PC-9 (cell line): ENCODE measurements around the gene CACNA1I. TPM values are rescaled to one million over a fixed set of nuclear protein-coding genes. Genes with fewer than 3 reads are reported as not detected.
"Not testable (repeated sequence)": the region's sequence is repeated elsewhere in the genome, so short reads cannot be mapped to it uniquely, and the experiment has no call there.

ENCODE experiments used
- BruUV-seq: library from RNA; stranded (reverse); fragments of 400-500 nt; replicated peaks from 2 replicates; lab custom pipeline; 2021; lab: Mats Ljungman, UMichigan
- CTCF ChIA-PET: fragments of 300-600 bp; sonication (Branson Sonifier 250); formaldehyde crosslinking; loops from one replicate; lab custom pipeline; 2022; ENCODE audit warnings: antibody characterized with exemption; lab: Charles Lee
- POLR2A ChIA-PET: fragments of 300-600 bp; sonication (Branson Sonifier 250); formaldehyde crosslinking; loops from one replicate; lab custom pipeline; 2022; ENCODE audit warnings: antibody characterized with exemption; ENCODE audit not compliant: unreplicated experiment; lab: Charles Lee
- DNase-seq, 2 experiments: peaks; one replicate each; pipeline versions ENCODE4 v3.0.0 to v3.0.0-alpha.2; 2015 to 2022; ENCODE audit warnings: mixed read lengths in 1 of 2
- H2AFZ ChIP-seq: fragments of 200-600 bp; sonication (generic); 2 replicates; pipeline ENCODE4 v1.8.1; 2017; ENCODE audit warnings: antibody characterized with exemption
- H3F3A ChIP-seq: fragments of 200-600 bp; sonication (generic); 2 replicates; pipeline ENCODE4 v1.8.1; 2017; ENCODE audit warnings: antibody characterized with exemption, mild to moderate bottlenecking, low read depth; ENCODE audit not compliant: insufficient read depth
- H3K27ac ChIP-seq: fragments of 200-600 bp; sonication (generic); 2 replicates; pipeline ENCODE4 v1.6.1; 2016; ENCODE audit warnings: mixed run types
- H3K27me3 ChIP-seq: fragments of 200-600 bp; sonication (generic); 2 replicates; pipeline ENCODE4 v1.6.1; 2016; ENCODE audit warnings: low read depth, mixed run types; ENCODE audit not compliant: insufficient read depth
- H3K36me3 ChIP-seq: fragments of 200-600 bp; sonication (generic); 2 replicates; pipeline ENCODE4 v1.6.1; 2016; ENCODE audit warnings: low read depth, mixed run types
- H3K4me1 ChIP-seq: fragments of 200-600 bp; sonication (generic); replicated peaks from 2 replicates; pipeline ENCODE4 v1.6.1; 2016; ENCODE audit warnings: mixed run types; ENCODE audit not compliant: insufficient read depth
- H3K4me2 ChIP-seq: fragments of 200-600 bp; sonication (generic); 2 replicates; pipeline ENCODE4 v1.6.1; 2017; ENCODE audit warnings: mixed run types
- H3K4me3 ChIP-seq: fragments of 200-600 bp; sonication (generic); 2 replicates; pipeline ENCODE4 v1.6.1; 2016; ENCODE audit warnings: mixed run types
- H3K79me2 ChIP-seq: fragments of 200-600 bp; sonication (generic); 2 replicates; pipeline ENCODE4 v1.6.1; 2017; ENCODE audit warnings: low read depth, mixed run types
- H3K9me2 ChIP-seq: fragments of 200-600 bp; sonication (generic); 2 replicates; pipeline ENCODE4 v1.8.1; 2017; ENCODE audit warnings: mild to moderate bottlenecking; ENCODE audit not compliant: insufficient read depth
- H3K9me3 ChIP-seq: fragments of 200-600 bp; sonication (generic); 2 replicates; pipeline ENCODE4 v1.8.1; 2016; ENCODE audit warnings: low read depth; ENCODE audit not compliant: insufficient read depth
- H4K20me1 ChIP-seq: fragments of 200-600 bp; sonication (generic); 2 replicates; pipeline ENCODE4 v1.8.1; 2017; ENCODE audit not compliant: insufficient read depth
- CTCF ChIP-seq: fragments of 200-600 bp; sonication (generic); conservative IDR thresholded peaks from 2 replicates; pipeline ENCODE4 v1.6.1; 2017; ENCODE audit warnings: mixed run types, antibody characterized with exemption, mild to moderate bottlenecking, moderate library complexity
- EZH2 ChIP-seq: fragments of 200-600 bp; sonication (generic); IDR thresholded peaks from 2 replicates; pipeline ENCODE4 v1.8.0; 2017; ENCODE audit warnings: antibody characterized with exemption, low read depth
- intact Hi-C: fragments of 100-400 bp; cut with micrococcal nuclease; formaldehyde crosslinking; loops from one replicate; pipeline ENCODE4 v1.10.0; 2022; ENCODE audit not compliant: unreplicated experiment
- total RNA-seq: library from RNA; stranded (reverse); gene quantifications from 2 replicates; pipeline ENCODE4 v1.2.3, GENCODE V29; 2021

Gene CACNA1I
- total RNA-seq, 1 experiment from 2014 or later, result 2.8 TPM

DNA sequence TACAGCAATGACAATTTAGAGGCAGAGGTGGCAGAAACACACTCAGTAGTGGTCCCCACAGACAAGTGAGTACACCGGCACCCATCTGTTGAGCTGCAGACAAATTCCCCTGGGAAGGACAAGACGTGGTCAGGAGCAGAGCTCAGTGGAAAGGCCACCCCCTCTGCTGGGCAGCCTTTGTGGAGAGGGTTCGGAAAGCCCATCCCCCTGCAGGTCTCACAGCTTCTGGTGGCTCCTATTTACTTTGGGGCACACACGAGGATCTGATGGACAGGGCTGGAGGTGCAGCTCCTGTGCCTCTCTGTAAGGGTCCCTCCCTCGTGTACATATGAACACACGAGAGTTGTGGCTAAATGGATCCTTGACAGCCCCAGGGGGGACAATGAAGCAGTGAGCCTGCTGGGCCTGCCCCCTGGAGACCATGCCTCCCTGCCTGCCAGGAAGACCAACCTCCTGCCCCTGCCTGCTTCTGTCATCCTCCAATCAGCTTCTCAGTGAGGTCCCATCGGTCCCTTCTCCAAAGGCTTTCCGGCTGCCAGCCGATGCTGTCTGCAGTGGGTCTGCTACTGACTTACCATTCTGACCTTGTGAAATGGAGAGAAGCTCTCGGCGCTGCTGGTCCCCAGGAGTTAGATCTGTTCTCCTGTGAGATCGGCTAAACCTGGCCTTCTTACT, 161.5 kb downstream of the CACNA1I start:
- DNase-seq, result no peak
- Histone ChIP-seq H4K20me1 (no peaks in the 10 kb centered on the region), H3K36me3 (no peaks in the 10 kb centered on the region), H3K9me3 (no peaks in the 10 kb centered on the region), H2AFZ (no peak overlapping the region), H3K9me2 (no peaks in the 10 kb centered on the region), H3K4me1 (no peaks in the 10 kb centered on the region), H3K79me2 (no peaks in the 10 kb centered on the region), H3K27me3 (peaks cover 60% of the 10 kb centered on the region), H3K27ac (no peak overlapping the region), H3K4me3 (no peak overlapping the region), H3K4me2 (no peak overlapping the region), H3F3A (no peaks in the 10 kb centered on the region)
- BruUV-seq, result no TSS peak
- ChIA-PET CTCF (interaction anchor here (0.6 kb wide), 1 partner anchor 114 kb away, joined by 12 read pairs; no protein-coding TSS in a partner anchor), POLR2A (no interaction called here)
- TF ChIP-seq EZH2 (no peak), CTCF (no peak)
- intact Hi-C loops, result no loop called here

- Histone ChIP-seq H3K27me3 (peaks cover 55% of the 10 kb centered on the region), H3K4me1 (no peaks in the 10 kb centered on the region), H3K79me2 (no peaks in the 10 kb centered on the region), H3K4me2 (no peak overlapping the region), H3K4me3 (no peak overlapping the region), H3K36me3 (no peaks in the 10 kb centered on the region), H3K9me2 (no peaks in the 10 kb centered on the region), H3K27ac (no peak overlapping the region), H2AFZ (no peak overlapping the region), H4K20me1 (no peaks in the 10 kb centered on the region), H3F3A (no peaks in the 10 kb centered on the region), H3K9me3 (no peaks in the 10 kb centered on the region)
- POLR2A ChIA-PET, result no interaction called here
- CTCF ChIA-PET, result no interaction called here
- no TSS peak for BruUV-seq
- TF ChIP-seq CTCF (no peak), EZH2 (no peak)
- no peak for DNase-seq
- intact Hi-C loops, result no loop called here
Measured at GRCh38 chr22:39732625-39733024, 162.1 kb downstream of the CACNA1I start.

DNA sequence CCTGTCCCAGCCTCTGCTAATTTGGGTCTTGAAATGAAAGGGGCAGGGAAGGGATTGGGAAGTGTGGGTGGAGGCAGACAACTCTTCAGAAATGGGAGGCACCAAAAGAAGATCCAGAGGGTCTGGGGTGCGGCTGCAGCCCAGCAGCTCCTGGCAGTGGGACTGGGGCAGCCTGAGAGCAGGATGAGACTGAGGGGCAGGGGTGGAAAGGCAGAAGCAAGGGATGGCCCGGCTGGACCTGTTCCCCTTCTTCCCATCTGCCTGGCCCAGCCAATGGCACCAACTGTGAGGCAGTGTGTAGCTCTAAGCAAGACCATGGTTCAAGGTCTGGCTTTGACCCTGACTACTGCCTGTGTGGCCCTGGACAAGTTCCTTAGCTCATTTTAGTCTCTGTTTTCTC, 162.6 kb downstream of the CACNA1I start:
- POLR2A ChIA-PET, result interaction anchor here (0.6 kb wide), 1 partner anchor 14 kb away, joined by 5 read pairs; no protein-coding TSS in a partner anchor
- H3K4me2 ChIP-seq, result no peak overlapping the region

DNA sequence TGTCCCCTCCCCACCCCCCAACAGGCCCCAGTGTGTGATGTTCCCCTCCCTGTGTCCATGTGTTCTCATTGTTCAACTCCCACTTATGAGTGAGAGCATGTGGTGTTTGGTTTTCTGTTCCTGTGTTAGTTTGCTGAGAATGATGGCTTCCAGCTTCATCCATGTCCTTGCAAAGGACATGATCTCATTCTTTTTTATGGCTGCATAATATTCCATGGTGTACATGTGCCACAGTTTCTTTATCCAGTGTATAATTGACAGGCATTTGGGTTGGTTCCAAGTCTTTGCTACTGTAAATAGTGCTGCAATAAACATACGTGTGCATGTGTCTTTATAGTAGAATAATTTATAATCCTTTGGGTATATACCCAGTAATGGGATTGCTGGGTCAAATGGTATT, 163.5 kb downstream of the CACNA1I start:
- H3K4me1 ChIP-seq, H3K9me3 ChIP-seq, H4K20me1 ChIP-seq, H3K79me2 ChIP-seq, H3K4me3 ChIP-seq, H3K27ac ChIP-seq, H3K9me2 ChIP-seq, H3K36me3 ChIP-seq, BruUV-seq, H2AFZ ChIP-seq, CTCF ChIA-PET, intact Hi-C loops, H3K4me2 ChIP-seq, H3F3A ChIP-seq, DNase-seq: not testable (repeated sequence)
- peaks cover 51% of the 10 kb centered on the region for H3K27me3 ChIP-seq
- POLR2A ChIA-PET, result interaction anchor here (0.6 kb wide), 1 partner anchor 13 kb away, joined by 5 read pairs; no protein-coding TSS in a partner anchor

More for the DNA sequence above, 162.6 kb downstream of the CACNA1I start:
- no peaks in the 10 kb centered on the region for H3K36me3 ChIP-seq
- intact Hi-C loops, result no loop called here
- H3F3A ChIP-seq, result no peaks in the 10 kb centered on the region
- CTCF ChIA-PET, result no interaction called here
- H3K4me3 ChIP-seq, result no peak overlapping the region
- H3K9me3 ChIP-seq, result no peaks in the 10 kb centered on the region
- H2AFZ ChIP-seq, result no peak overlapping the region
- no peak overlapping the region for H3K27ac ChIP-seq
- no TSS peak for BruUV-seq
- no peaks in the 10 kb centered on the region for H3K9me2 ChIP-seq
- no peak for TF ChIP-seq EZH2
- TF ChIP-seq CTCF, result no peak
- no peak for DNase-seq
- no peaks in the 10 kb centered on the region for H4K20me1 ChIP-seq
- peaks cover 55% of the 10 kb centered on the region for H3K27me3 ChIP-seq
- no peaks in the 10 kb centered on the region for H3K79me2 ChIP-seq
- no peaks in the 10 kb centered on the region for H3K4me1 ChIP-seq
